Endothelial cell of umbilical vein (primary cell): ENCODE results near the gene BDH1. TPM values are rescaled to one million over a fixed set of nuclear protein-coding genes. Genes with fewer than 3 reads are reported as not detected.

ENCODE experiments used
- BruUV-seq: library from RNA; stranded (reverse); fragments of 400-500 nt; replicated peaks from 2 replicates; lab custom pipeline; 2021; lab: Mats Ljungman, UMichigan
- CTCF ChIA-PET: fragments of 300-600, 350-600 bp; sonication (Branson Sonifier 250); formaldehyde crosslinking; loops from one replicate; lab custom pipeline; 2021; ENCODE audit warnings: antibody characterized with exemption, inconsistent platforms; lab: Charles Lee
- POLR2A ChIA-PET: fragments of 300-600, 350-600 bp; sonication (Branson Sonifier 250); formaldehyde crosslinking; loops from one replicate; lab custom pipeline; 2021; ENCODE audit warnings: antibody characterized with exemption, inconsistent platforms; lab: Charles Lee
- DNase-seq: peaks from one replicate; pipeline ENCODE4 v3.0.0-alpha.2; 2011; ENCODE audit warnings: low read depth, low spot score
- FAIRE-seq: peaks from 2 replicates; lab custom pipeline; 2011; peaks lifted over from hg19 to GRCh38; lab: Jason Lieb, UNC
- H2AFZ ChIP-seq: 2 replicates; pipeline ENCODE4 v1.6.0; 2012; ENCODE audit warnings: low read depth, low read length, control low read depth, inconsistent platforms
- H3K27ac ChIP-seq: 2 replicates; pipeline ENCODE4 v1.5.1; 2011; ENCODE audit warnings: low read depth, mild to moderate bottlenecking, control low read depth, low read length, moderate library complexity; ENCODE audit not compliant: insufficient read depth
- H3K27me3 ChIP-seq, 2 experiments: 2 replicates each; pipeline versions ENCODE4 v1.6.0 to v1.6.1; 2011; ENCODE audit warnings: low read length in 2 of 2, mixed read lengths in 1 of 2; ENCODE audit not compliant: control insufficient read depth in 2 of 2, insufficient read depth in 2 of 2
- H3K36me3 ChIP-seq, 2 experiments: 2 replicates in 1 of 2; 3 replicates in 1 of 2; pipeline ENCODE4 v1.5.1; 2011; ENCODE audit warnings: low read length in 2 of 2, mild to moderate bottlenecking in 1 of 2, moderate library complexity in 1 of 2; ENCODE audit not compliant: control insufficient read depth in 2 of 2, insufficient read depth in 2 of 2; ENCODE audit errors: extremely low read depth in 1 of 2
- H3K4me1 ChIP-seq: 3 replicates; pipeline ENCODE4 v1.5.1; 2011; ENCODE audit warnings: mild to moderate bottlenecking, low read length; ENCODE audit not compliant: control insufficient read depth, insufficient read depth; ENCODE audit errors: extremely low read depth
- H3K4me2 ChIP-seq: 2 replicates; pipeline ENCODE4 v1.6.1; 2011; ENCODE audit warnings: low read length, control low read depth, mixed read lengths; ENCODE audit not compliant: insufficient read depth
- H3K4me3 ChIP-seq, 3 experiments: fragments of 200-600 bp in 1 of 3; sonication (generic), shearing (Covaris generic) in 1 of 3; replicated peaks in 1 of 3; 2 replicates each; pipeline ENCODE4 v1.5.1; 2011 to 2016; ENCODE audit warnings: control low read depth in 3 of 3, low read length in 3 of 3, mild to moderate bottlenecking in 2 of 3, inconsistent platforms in 1 of 3, low read depth in 1 of 3, moderate library complexity in 1 of 3; ENCODE audit not compliant: insufficient read depth in 1 of 3
- H3K79me2 ChIP-seq: 2 replicates; pipeline ENCODE4 v1.6.0; 2012; ENCODE audit warnings: low read length, inconsistent platforms; ENCODE audit not compliant: control insufficient read depth, insufficient read depth
- H3K9ac ChIP-seq: replicated peaks from 2 replicates; pipeline ENCODE3; 2011; ENCODE audit warnings: low read length, control low read depth; ENCODE audit not compliant: insufficient read depth; ENCODE audit errors: extremely low read depth
- H3K9me1 ChIP-seq: replicated peaks from 3 replicates; pipeline ENCODE4 v1.6.0; 2011; ENCODE audit warnings: mild to moderate bottlenecking, low read length; ENCODE audit not compliant: control insufficient read depth, insufficient read depth; ENCODE audit errors: extremely low read depth
- H3K9me3 ChIP-seq: replicated peaks from 2 replicates; pipeline ENCODE4 v1.5.1; 2012; ENCODE audit warnings: low read length, inconsistent platforms; ENCODE audit not compliant: control insufficient read depth, insufficient read depth
- H4K20me1 ChIP-seq: replicated peaks from 2 replicates; pipeline ENCODE3; 2011; ENCODE audit warnings: mild to moderate bottlenecking, low read length; ENCODE audit not compliant: control insufficient read depth, insufficient read depth; ENCODE audit errors: extremely low read depth
- EZH2 ChIP-seq: IDR thresholded peaks from 2 replicates; pipeline ENCODE4 v1.6.1; 2012; ENCODE audit warnings: borderline replicate concordance, low read depth, mild to moderate bottlenecking, moderate library complexity, low read length, inconsistent platforms; ENCODE audit not compliant: severe bottlenecking
- FOS ChIP-seq: IDR thresholded peaks from 2 replicates; pipeline ENCODE4 v1.6.1; 2011; ENCODE audit warnings: mild to moderate bottlenecking, low read length, moderate library complexity, borderline replicate concordance; ENCODE audit not compliant: insufficient read depth
- GATA2 ChIP-seq: IDR thresholded peaks from 2 replicates; pipeline ENCODE4 v1.7.0; 2011; ENCODE audit warnings: low read depth, mild to moderate bottlenecking, moderate library complexity, mixed read lengths, low read length; ENCODE audit not compliant: insufficient read length, insufficient read depth
- JUN ChIP-seq: IDR thresholded peaks from 2 replicates; pipeline ENCODE4 v1.6.1; 2011; ENCODE audit warnings: borderline replicate concordance, low read depth; ENCODE audit not compliant: insufficient read length, insufficient read depth
- MYC ChIP-seq: IDR thresholded peaks from one replicate; pipeline ENCODE4 v1.6.1; 2011; ENCODE audit warnings: mild to moderate bottlenecking, low read depth, low read length
- POLR2A ChIP-seq: IDR thresholded peaks from 2 replicates; pipeline ENCODE4 v1.6.1; 2012; ENCODE audit warnings: low read depth, mild to moderate bottlenecking, control low read depth, low read length
- POLR2AphosphoS5 ChIP-seq: IDR thresholded peaks from 2 replicates; pipeline ENCODE4 v1.6.1; 2012; ENCODE audit warnings: low read depth, mild to moderate bottlenecking, control low read depth, low read length, moderate library complexity; ENCODE audit not compliant: insufficient read depth
- dilution Hi-C: fragments of 300-500 bp; cut with MboI; formaldehyde crosslinking; loops from one replicate; pipeline ENCODE4 v1.15.0; 2019; ENCODE audit warnings: low sequenced_read_pairs; ENCODE audit not compliant: extremely low pct_ligation_motif_present
- intact Hi-C: fragments of 100-400 bp; cut with micrococcal nuclease; formaldehyde crosslinking; loops from one replicate; pipeline ENCODE4 v1.10.0; 2022
- polyA plus RNA-seq, 4 experiments: library from polyadenylated mRNA; depleted of rRNA in 3 of 4; stranded (reverse) in 3 of 4; unstranded in 1 of 4; fragments of >200 nt; gene quantifications; 2 replicates each; pipeline versions ENCODE4 v1.2.1 to v1.2.3, GENCODE V29; 2011 to 2012; ENCODE audit warnings: missing spikeins in 1 of 4
- total RNA-seq: library from RNA; stranded (reverse); gene quantifications from 2 replicates; pipeline ENCODE4 v1.2.3, GENCODE V29; 2021
- TF ChIP-seq, protein P1 (sequence below), 2 donors: IDR thresholded peaks; 1 replicate in 1 of 2; 2 replicates in 1 of 2; pipeline ENCODE4 v1.5.1; 2011; ENCODE audit warnings: low read length in 2 of 2, mild to moderate bottlenecking in 2 of 2, moderate library complexity in 2 of 2, control low read depth in 1 of 2, inconsistent platforms in 1 of 2, low read depth in 1 of 2; ENCODE audit not compliant: insufficient read depth in 1 of 2; ENCODE audit errors: extremely low read depth in 1 of 2
- TF ChIP-seq, protein P2 (sequence below): IDR thresholded peaks from 2 replicates; pipeline ENCODE4 v1.6.1; 2011; ENCODE audit not compliant: insufficient read depth, insufficient read length

BDH1 gene
- total and polyA plus RNA-seq, 2 donors (not counting 3 experiments of a cell fraction or from before 2014, with no cell fraction given) = 6.9 to 12.2 TPM

DNA sequence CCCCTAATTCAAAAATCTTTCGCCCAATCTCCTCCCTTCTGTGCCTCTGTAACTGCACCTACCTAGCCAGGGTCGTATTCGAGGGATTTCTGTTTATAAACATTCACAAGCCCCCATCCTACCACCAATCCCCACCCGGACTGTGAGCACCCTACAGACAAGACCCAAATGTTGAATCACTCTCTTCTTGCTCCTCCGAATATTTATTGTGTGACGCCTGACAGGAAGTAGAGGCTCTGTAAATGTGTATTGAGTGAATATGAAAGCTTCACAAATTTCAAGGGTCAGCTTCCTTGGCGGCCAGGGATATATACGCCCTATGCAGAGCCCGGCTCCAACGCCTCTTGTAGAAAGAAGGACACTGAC lies 1.6 kb downstream of the BDH1 start:
- intact Hi-C loops = loop anchor here (1.0 kb wide), 1 partner anchor 297 kb away; no protein-coding TSS in a partner anchor

More for the DNA sequence above, 1.6 kb downstream of the BDH1 start:
- H3K79me2 ChIP-seq = no peaks in the 10 kb centered on the region
- no peaks in the 10 kb centered on the region for H3K9me3 ChIP-seq
- BruUV-seq = no TSS peak
- CTCF ChIA-PET = interaction anchor here (0.8 to 1.2 kb wide), 3 partner anchors 10 to 21 kb away, joined by 3 to 5 read pairs (median 3); no protein-coding TSS in a partner anchor
- no peak for TF ChIP-seq POLR2A
- TF ChIP-seq JUN = no peak
- TF ChIP-seq, protein P1, sequence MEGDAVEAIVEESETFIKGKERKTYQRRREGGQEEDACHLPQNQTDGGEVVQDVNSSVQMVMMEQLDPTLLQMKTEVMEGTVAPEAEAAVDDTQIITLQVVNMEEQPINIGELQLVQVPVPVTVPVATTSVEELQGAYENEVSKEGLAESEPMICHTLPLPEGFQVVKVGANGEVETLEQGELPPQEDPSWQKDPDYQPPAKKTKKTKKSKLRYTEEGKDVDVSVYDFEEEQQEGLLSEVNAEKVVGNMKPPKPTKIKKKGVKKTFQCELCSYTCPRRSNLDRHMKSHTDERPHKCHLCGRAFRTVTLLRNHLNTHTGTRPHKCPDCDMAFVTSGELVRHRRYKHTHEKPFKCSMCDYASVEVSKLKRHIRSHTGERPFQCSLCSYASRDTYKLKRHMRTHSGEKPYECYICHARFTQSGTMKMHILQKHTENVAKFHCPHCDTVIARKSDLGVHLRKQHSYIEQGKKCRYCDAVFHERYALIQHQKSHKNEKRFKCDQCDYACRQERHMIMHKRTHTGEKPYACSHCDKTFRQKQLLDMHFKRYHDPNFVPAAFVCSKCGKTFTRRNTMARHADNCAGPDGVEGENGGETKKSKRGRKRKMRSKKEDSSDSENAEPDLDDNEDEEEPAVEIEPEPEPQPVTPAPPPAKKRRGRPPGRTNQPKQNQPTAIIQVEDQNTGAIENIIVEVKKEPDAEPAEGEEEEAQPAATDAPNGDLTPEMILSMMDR (IDR thresholded peaks at IDR 0.05; ENCODE audit: extremely low read depth in 1 of 2, insufficient read depth in 1 of 2, low read depth in 1 of 2, low read length in 2 of 2) = no peak
- no peak for TF ChIP-seq FOS
- TF ChIP-seq, protein P2, sequence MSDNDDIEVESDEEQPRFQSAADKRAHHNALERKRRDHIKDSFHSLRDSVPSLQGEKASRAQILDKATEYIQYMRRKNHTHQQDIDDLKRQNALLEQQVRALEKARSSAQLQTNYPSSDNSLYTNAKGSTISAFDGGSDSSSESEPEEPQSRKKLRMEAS = no peak
- TF ChIP-seq MYC = no peak
- no peak for TF ChIP-seq POLR2AphosphoS5
- no peak for TF ChIP-seq EZH2
- TF ChIP-seq GATA2 = no peak
- peak overlapping the region; percentile 92 for H2AFZ ChIP-seq
- peak overlapping the region; percentile 10 to 51 (median 22) for H3K4me3 ChIP-seq
- DNase-seq (no peak), FAIRE-seq (no peak)
- no peaks in the 10 kb centered on the region for H3K9me1 ChIP-seq
- H3K9ac ChIP-seq = peak overlapping the region; percentile 51
- peaks cover 9 to 22% of the 10 kb centered on the region in 2 experiments for H3K27me3 ChIP-seq
- H3K4me2 ChIP-seq = peak overlapping the region; percentile 82
- H3K4me1 ChIP-seq = peaks cover 6% of the 10 kb centered on the region
- no peak overlapping the region for H3K27ac ChIP-seq
- POLR2A ChIA-PET = no interaction called here
- dilution Hi-C loops = no loop called here
- no peaks in the 10 kb centered on the region for H3K36me3 ChIP-seq
- H4K20me1 ChIP-seq = no peaks in the 10 kb centered on the region
